ENCODE results near the gene TNNC1. TPM values are rescaled to one million over a fixed set of nuclear protein-coding genes. Genes with fewer than 3 reads are reported as not detected.

Gene TNNC1
- total and polyA plus RNA-seq, 8 donors = 0.40 to 6.3 (median 1.5) TPM

DNA sequence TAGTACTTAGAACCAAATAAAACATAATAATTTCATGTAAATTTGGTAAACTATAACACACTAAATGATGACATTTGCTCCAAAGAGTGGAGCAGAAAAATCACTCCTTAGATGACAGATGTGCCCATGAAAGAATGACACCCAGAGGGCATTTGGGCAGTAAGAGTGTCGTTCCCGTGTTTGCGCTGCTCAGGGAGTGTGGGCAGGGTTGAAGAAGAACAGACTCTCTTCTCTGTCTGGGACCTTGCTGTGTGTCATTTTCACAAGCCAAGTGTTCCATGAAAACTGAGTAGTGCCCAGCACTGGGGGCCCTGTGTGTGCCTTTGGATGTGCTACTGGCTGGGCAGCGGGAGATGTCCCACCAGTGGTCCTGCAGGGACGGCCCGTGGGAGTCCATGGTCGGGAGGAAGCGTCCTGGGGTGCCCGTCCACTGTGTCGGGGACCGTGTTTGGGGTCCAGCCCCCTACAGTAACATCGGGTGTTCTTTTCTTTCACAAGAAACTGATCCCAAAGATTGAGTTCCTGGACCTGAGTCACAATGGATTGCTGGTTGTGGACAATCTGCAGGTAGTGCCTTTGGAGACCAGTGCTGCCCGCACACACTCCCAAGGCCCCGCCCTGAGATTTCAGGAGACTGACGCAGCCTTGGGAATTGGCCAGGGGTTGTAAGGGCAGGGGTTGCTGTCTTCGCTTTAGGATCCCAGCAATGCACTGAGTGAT, 23.4 kb upstream of the TNNC1 start:
- no peaks in the 10 kb centered on the region for H3K27me3 ChIP-seq
- no peak overlapping the region for H3K4me3 ChIP-seq
- H3K36me3 ChIP-seq = peaks cover 3 to 83% (median 46%) of the 10 kb centered on the region in 3 donors
- DNase-seq = no peak
- no peak for FAIRE-seq
- ATAC-seq = no peak
- no peaks in the 10 kb centered on the region for H3K4me1 ChIP-seq
- intact Hi-C loops (cut with DNase I) = no loop called here
- WGBS, 2 donors = 94% methylated on average over 16 of the region's 16 CpGs
- H3K27ac ChIP-seq = no peak overlapping the region
- TF ChIP-seq, protein P1, sequence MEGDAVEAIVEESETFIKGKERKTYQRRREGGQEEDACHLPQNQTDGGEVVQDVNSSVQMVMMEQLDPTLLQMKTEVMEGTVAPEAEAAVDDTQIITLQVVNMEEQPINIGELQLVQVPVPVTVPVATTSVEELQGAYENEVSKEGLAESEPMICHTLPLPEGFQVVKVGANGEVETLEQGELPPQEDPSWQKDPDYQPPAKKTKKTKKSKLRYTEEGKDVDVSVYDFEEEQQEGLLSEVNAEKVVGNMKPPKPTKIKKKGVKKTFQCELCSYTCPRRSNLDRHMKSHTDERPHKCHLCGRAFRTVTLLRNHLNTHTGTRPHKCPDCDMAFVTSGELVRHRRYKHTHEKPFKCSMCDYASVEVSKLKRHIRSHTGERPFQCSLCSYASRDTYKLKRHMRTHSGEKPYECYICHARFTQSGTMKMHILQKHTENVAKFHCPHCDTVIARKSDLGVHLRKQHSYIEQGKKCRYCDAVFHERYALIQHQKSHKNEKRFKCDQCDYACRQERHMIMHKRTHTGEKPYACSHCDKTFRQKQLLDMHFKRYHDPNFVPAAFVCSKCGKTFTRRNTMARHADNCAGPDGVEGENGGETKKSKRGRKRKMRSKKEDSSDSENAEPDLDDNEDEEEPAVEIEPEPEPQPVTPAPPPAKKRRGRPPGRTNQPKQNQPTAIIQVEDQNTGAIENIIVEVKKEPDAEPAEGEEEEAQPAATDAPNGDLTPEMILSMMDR (IDR thresholded peaks at IDR 0.05) = no peak
- no peaks in the 10 kb centered on the region for H3K9me3 ChIP-seq

DNA sequence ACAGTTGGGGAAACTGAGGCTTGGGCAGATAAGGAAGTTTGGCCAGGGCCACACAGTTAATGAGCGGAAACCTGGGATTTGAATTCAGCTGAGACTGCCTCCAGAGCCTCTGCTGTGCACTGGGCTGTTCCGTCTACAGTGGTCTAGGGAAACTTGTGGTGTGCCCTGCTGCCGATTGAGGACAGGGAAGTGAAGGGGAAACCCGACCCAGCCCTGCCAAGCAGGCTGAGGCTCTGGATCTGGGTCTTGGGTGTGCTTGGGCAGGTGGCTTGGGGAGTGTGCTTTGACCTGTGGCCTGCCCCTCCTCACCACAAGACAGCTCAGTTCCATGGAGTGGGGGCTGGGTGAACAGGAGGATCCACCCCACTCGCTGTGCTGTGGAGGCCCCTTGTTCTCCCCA, 19.2 kb upstream of the TNNC1 start:
- Histone ChIP-seq H3K4me1 (no peaks in the 10 kb centered on the region), H3K9me3 (no peaks in the 10 kb centered on the region), H3K4me3 (no peak overlapping the region), H3K36me3 (peaks cover 3 to 57% (median 21%) of the 10 kb centered on the region in 3 donors), H3K27me3 (no peaks in the 10 kb centered on the region), H3K27ac (no peak overlapping the region)
- 76 to 87% methylated on average over 5 of the region's 5 CpGs for WGBS, 2 donors
- FAIRE-seq (no peak), DNase-seq (no peak), ATAC-seq (peak in 1 of 4 donors; percentile 23)
- intact Hi-C loops (cut with DNase I) = no loop called here
- TF ChIP-seq, protein P1 (IDR thresholded peaks at IDR 0.05) = no peak

DNA sequence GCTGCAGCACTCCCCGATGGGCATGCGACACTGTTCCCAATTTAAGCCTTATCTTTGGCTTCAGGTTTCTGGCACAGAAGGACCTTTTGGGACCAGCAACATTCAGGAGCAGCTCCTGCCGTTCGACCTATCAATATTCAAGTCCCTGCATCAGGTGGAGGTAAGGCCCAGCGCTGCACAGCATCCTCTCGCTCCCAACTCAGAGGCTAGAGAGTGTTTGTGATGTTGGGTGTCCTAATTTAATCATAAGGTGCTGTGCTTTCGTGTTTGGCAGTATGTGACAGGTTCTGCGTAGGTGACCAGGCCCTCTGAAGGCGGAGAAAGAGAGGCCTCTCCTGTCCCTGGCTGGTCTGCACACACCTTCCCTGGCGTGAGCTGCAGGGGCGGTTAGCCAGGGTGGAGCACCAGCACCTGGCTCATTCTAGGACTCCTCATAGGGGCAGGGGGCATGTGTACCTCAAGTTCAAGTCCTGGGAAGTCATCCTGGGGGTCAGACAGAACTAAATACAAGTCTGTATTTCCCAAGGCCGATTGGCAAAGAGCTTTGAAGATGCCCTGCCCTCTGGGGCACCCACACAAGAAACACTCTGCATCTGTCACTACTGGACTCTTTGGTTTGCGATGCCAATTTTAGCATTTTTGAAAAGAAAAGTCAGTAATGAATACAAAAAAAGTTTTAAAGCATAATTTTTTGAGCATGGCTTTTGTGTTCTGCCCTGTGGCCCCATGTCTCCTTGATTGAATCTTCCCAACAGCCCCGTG, 18.6 kb upstream of the TNNC1 start:
- no peak for FAIRE-seq
- intact Hi-C loops (cut with DNase I) = no loop called here
- Histone ChIP-seq H3K9me3 (no peaks in the 10 kb centered on the region), H3K4me3 (no peak overlapping the region), H3K4me1 (no peaks in the 10 kb centered on the region), H3K36me3 (peaks cover 3 to 51% (median 15%) of the 10 kb centered on the region in 3 donors), H3K27me3 (no peaks in the 10 kb centered on the region), H3K27ac (no peak overlapping the region)
- no peak for ATAC-seq
- TF ChIP-seq, protein P1 (IDR thresholded peaks at IDR 0.05) = no peak
- WGBS, 2 donors = 70 to 73% methylated on average over 14 of the region's 14 CpGs
- no peak for DNase-seq

DNA sequence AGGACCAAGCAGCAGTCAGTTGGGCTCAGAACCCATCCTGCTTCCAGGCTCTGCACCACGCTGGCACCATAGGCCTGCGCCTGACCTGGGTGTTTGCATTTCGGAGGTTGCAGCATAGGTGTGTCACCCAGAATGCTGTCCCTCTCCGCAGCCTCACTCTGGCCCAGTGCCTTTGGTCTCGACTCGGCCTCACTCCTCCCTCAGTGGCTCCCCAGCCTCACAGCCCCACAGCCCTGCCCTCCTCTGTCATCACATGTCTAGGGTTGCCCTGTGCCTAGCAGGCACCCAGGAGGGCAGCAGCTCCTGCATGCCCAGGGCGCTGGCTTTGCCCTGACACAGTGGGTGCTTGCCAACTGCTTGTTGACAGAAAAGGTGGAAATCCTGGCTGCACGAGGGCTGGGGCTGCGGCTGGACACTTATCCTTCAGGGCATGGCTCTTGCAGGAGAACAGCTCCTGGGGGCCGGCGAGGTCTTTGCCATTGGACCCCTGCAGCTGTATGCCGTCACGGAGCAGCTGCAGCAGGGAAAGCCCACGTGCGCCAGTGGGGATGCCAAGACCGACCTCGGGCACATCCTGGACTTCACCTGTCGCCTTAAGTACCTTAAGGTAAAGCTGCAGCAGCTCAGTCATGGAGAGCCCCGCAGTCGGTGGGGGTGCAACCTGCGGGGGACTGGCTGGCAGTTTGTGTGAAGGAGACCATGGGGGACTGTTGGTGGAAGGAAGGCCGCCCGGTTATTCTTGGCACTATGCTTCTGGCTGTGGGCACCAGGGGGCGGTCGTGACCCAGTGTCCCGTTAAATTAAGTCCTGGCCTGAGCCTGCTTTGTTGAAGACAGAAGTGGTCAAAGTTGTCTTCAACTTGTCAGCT, 17.8 kb upstream of the TNNC1 start:
- Histone ChIP-seq H3K36me3 (peaks cover 3 to 43% (median 10%) of the 10 kb centered on the region in 3 donors), H3K27me3 (no peaks in the 10 kb centered on the region), H3K9me3 (no peaks in the 10 kb centered on the region), H3K4me1 (no peaks in the 10 kb centered on the region), H3K4me3 (no peak overlapping the region), H3K27ac (no peak overlapping the region)
- ATAC-seq (peak; percentile 68 to 88 (median 80)), DNase-seq (peak in 5 of 6 donors; percentile 36 to 80 (median 64)), FAIRE-seq (no peak)
- 48 to 52% methylated on average over 26 of the region's 26 CpGs for WGBS, 2 donors
- intact Hi-C loops (cut with DNase I) = no loop called here
- TF ChIP-seq, protein P1 (IDR thresholded peaks at IDR 0.05) = peak in 3 of 4 donors; percentile 49 to 62 (median 50)
